Endothelial cell of umbilical vein (primary cell): ENCODE data around the gene SHISA5. TPM values are rescaled to one million over a fixed set of nuclear protein-coding genes. Genes with fewer than 3 reads are reported as not detected.

ENCODE experiments used
- BruUV-seq: library from RNA; stranded (reverse); fragments of 400-500 nt; replicated peaks from 2 replicates; lab custom pipeline; 2021; lab: Mats Ljungman, UMichigan
- CTCF ChIA-PET: fragments of 300-600, 350-600 bp; sonication (Branson Sonifier 250); formaldehyde crosslinking; loops from one replicate; lab custom pipeline; 2021; ENCODE audit warnings: antibody characterized with exemption, inconsistent platforms; lab: Charles Lee
- POLR2A ChIA-PET: fragments of 300-600, 350-600 bp; sonication (Branson Sonifier 250); formaldehyde crosslinking; loops from one replicate; lab custom pipeline; 2021; ENCODE audit warnings: antibody characterized with exemption, inconsistent platforms; lab: Charles Lee
- DNase-seq: peaks from one replicate; pipeline ENCODE4 v3.0.0-alpha.2; 2011; ENCODE audit warnings: low read depth, low spot score
- FAIRE-seq: peaks from 2 replicates; lab custom pipeline; 2011; peaks lifted over from hg19 to GRCh38; lab: Jason Lieb, UNC
- H2AFZ ChIP-seq: 2 replicates; pipeline ENCODE4 v1.6.0; 2012; ENCODE audit warnings: low read depth, low read length, control low read depth, inconsistent platforms
- H3K27ac ChIP-seq: 2 replicates; pipeline ENCODE4 v1.5.1; 2011; ENCODE audit warnings: low read depth, mild to moderate bottlenecking, control low read depth, low read length, moderate library complexity; ENCODE audit not compliant: insufficient read depth
- H3K27me3 ChIP-seq, 2 experiments: 2 replicates each; pipeline versions ENCODE4 v1.6.0 to v1.6.1; 2011; ENCODE audit warnings: low read length in 2 of 2, mixed read lengths in 1 of 2; ENCODE audit not compliant: control insufficient read depth in 2 of 2, insufficient read depth in 2 of 2
- H3K36me3 ChIP-seq, 2 experiments: 2 replicates in 1 of 2; 3 replicates in 1 of 2; pipeline ENCODE4 v1.5.1; 2011; ENCODE audit warnings: low read length in 2 of 2, mild to moderate bottlenecking in 1 of 2, moderate library complexity in 1 of 2; ENCODE audit not compliant: control insufficient read depth in 2 of 2, insufficient read depth in 2 of 2; ENCODE audit errors: extremely low read depth in 1 of 2
- H3K4me1 ChIP-seq: 3 replicates; pipeline ENCODE4 v1.5.1; 2011; ENCODE audit warnings: mild to moderate bottlenecking, low read length; ENCODE audit not compliant: control insufficient read depth, insufficient read depth; ENCODE audit errors: extremely low read depth
- H3K4me2 ChIP-seq: 2 replicates; pipeline ENCODE4 v1.6.1; 2011; ENCODE audit warnings: low read length, control low read depth, mixed read lengths; ENCODE audit not compliant: insufficient read depth
- H3K4me3 ChIP-seq, 3 experiments: fragments of 200-600 bp in 1 of 3; sonication (generic), shearing (Covaris generic) in 1 of 3; replicated peaks in 1 of 3; 2 replicates each; pipeline ENCODE4 v1.5.1; 2011 to 2016; ENCODE audit warnings: control low read depth in 3 of 3, low read length in 3 of 3, mild to moderate bottlenecking in 2 of 3, inconsistent platforms in 1 of 3, low read depth in 1 of 3, moderate library complexity in 1 of 3; ENCODE audit not compliant: insufficient read depth in 1 of 3
- H3K79me2 ChIP-seq: 2 replicates; pipeline ENCODE4 v1.6.0; 2012; ENCODE audit warnings: low read length, inconsistent platforms; ENCODE audit not compliant: control insufficient read depth, insufficient read depth
- H3K9ac ChIP-seq: replicated peaks from 2 replicates; pipeline ENCODE3; 2011; ENCODE audit warnings: low read length, control low read depth; ENCODE audit not compliant: insufficient read depth; ENCODE audit errors: extremely low read depth
- H3K9me1 ChIP-seq: replicated peaks from 3 replicates; pipeline ENCODE4 v1.6.0; 2011; ENCODE audit warnings: mild to moderate bottlenecking, low read length; ENCODE audit not compliant: control insufficient read depth, insufficient read depth; ENCODE audit errors: extremely low read depth
- H3K9me3 ChIP-seq: replicated peaks from 2 replicates; pipeline ENCODE4 v1.5.1; 2012; ENCODE audit warnings: low read length, inconsistent platforms; ENCODE audit not compliant: control insufficient read depth, insufficient read depth
- H4K20me1 ChIP-seq: replicated peaks from 2 replicates; pipeline ENCODE3; 2011; ENCODE audit warnings: mild to moderate bottlenecking, low read length; ENCODE audit not compliant: control insufficient read depth, insufficient read depth; ENCODE audit errors: extremely low read depth
- CTCF ChIP-seq, 2 donors: IDR thresholded peaks; 1 replicate in 1 of 2; 2 replicates in 1 of 2; pipeline ENCODE4 v1.5.1; 2011; ENCODE audit warnings: low read length in 2 of 2, mild to moderate bottlenecking in 2 of 2, moderate library complexity in 2 of 2, control low read depth in 1 of 2, inconsistent platforms in 1 of 2, low read depth in 1 of 2; ENCODE audit not compliant: insufficient read depth in 1 of 2; ENCODE audit errors: extremely low read depth in 1 of 2
- EZH2 ChIP-seq: IDR thresholded peaks from 2 replicates; pipeline ENCODE4 v1.6.1; 2012; ENCODE audit warnings: borderline replicate concordance, low read depth, mild to moderate bottlenecking, moderate library complexity, low read length, inconsistent platforms; ENCODE audit not compliant: severe bottlenecking
- FOS ChIP-seq: IDR thresholded peaks from 2 replicates; pipeline ENCODE4 v1.6.1; 2011; ENCODE audit warnings: mild to moderate bottlenecking, low read length, moderate library complexity, borderline replicate concordance; ENCODE audit not compliant: insufficient read depth
- GATA2 ChIP-seq: IDR thresholded peaks from 2 replicates; pipeline ENCODE4 v1.7.0; 2011; ENCODE audit warnings: low read depth, mild to moderate bottlenecking, moderate library complexity, mixed read lengths, low read length; ENCODE audit not compliant: insufficient read length, insufficient read depth
- JUN ChIP-seq: IDR thresholded peaks from 2 replicates; pipeline ENCODE4 v1.6.1; 2011; ENCODE audit warnings: borderline replicate concordance, low read depth; ENCODE audit not compliant: insufficient read length, insufficient read depth
- MAX ChIP-seq: IDR thresholded peaks from 2 replicates; pipeline ENCODE4 v1.6.1; 2011; ENCODE audit not compliant: insufficient read depth, insufficient read length
- MYC ChIP-seq: IDR thresholded peaks from one replicate; pipeline ENCODE4 v1.6.1; 2011; ENCODE audit warnings: mild to moderate bottlenecking, low read depth, low read length
- POLR2A ChIP-seq: IDR thresholded peaks from 2 replicates; pipeline ENCODE4 v1.6.1; 2012; ENCODE audit warnings: low read depth, mild to moderate bottlenecking, control low read depth, low read length
- POLR2AphosphoS5 ChIP-seq: IDR thresholded peaks from 2 replicates; pipeline ENCODE4 v1.6.1; 2012; ENCODE audit warnings: low read depth, mild to moderate bottlenecking, control low read depth, low read length, moderate library complexity; ENCODE audit not compliant: insufficient read depth
- dilution Hi-C: fragments of 300-500 bp; cut with MboI; formaldehyde crosslinking; loops from one replicate; pipeline ENCODE4 v1.15.0; 2019; ENCODE audit warnings: low sequenced_read_pairs; ENCODE audit not compliant: extremely low pct_ligation_motif_present
- intact Hi-C: fragments of 100-400 bp; cut with micrococcal nuclease; formaldehyde crosslinking; loops from one replicate; pipeline ENCODE4 v1.10.0; 2022
- polyA plus RNA-seq, 4 experiments: library from polyadenylated mRNA; depleted of rRNA in 3 of 4; stranded (reverse) in 3 of 4; unstranded in 1 of 4; fragments of >200 nt; gene quantifications; 2 replicates each; pipeline versions ENCODE4 v1.2.1 to v1.2.3, GENCODE V29; 2011 to 2012; ENCODE audit warnings: missing spikeins in 1 of 4
- total RNA-seq: library from RNA; stranded (reverse); gene quantifications from 2 replicates; pipeline ENCODE4 v1.2.3, GENCODE V29; 2021

Gene SHISA5
- total and polyA plus RNA-seq, 2 donors (not counting 3 experiments of a cell fraction or from before 2014, with no cell fraction given): 205 to 320 TPM

GRCh38 chr3:48445277-48445882 lies 58.6 kb downstream of the SHISA5 start:
- Histone ChIP-seq H3K79me2 (peaks cover 40% of the 10 kb centered on the region), H3K9me1 (no peaks in the 10 kb centered on the region), H4K20me1 (no peaks in the 10 kb centered on the region), H3K27me3 (no peaks in the 10 kb centered on the region), H3K4me2 (peak overlapping the region; percentile 98), H3K4me1 (peaks cover 19% of the 10 kb centered on the region), H3K36me3 (peaks cover 8% of the 10 kb centered on the region in 2 experiments), H3K27ac (no peak overlapping the region), H2AFZ (no peak overlapping the region), H3K4me3 (peak overlapping the region in 1 of 3 experiments; percentile 92), H3K9me3 (no peaks in the 10 kb centered on the region), H3K9ac (no peak overlapping the region)
- no peak for TF ChIP-seq MYC
- no peak for TF ChIP-seq EZH2
- peak; percentile 11 for TF ChIP-seq POLR2AphosphoS5
- TF ChIP-seq FOS: no peak
- no peak for TF ChIP-seq GATA2
- no peak for TF ChIP-seq JUN
- TF ChIP-seq MAX: no peak
- ChIA-PET POLR2A (no interaction called here), CTCF (interaction anchor here (1.6 to 8.8 kb wide), 2 partner anchors 10 to 45 kb away, joined by 4 to 83 read pairs; no protein-coding TSS in a partner anchor)
- intact Hi-C loops: no loop called here
- no TSS peak for BruUV-seq
- FAIRE-seq: no peak
- dilution Hi-C loops: no loop called here
- no peak for DNase-seq

GRCh38 chr3:48441940-48442339 lies 62.0 kb downstream of the SHISA5 start:
- Histone ChIP-seq H2AFZ (no peak overlapping the region), H3K27me3 (no peaks in the 10 kb centered on the region), H3K9me3 (no peaks in the 10 kb centered on the region), H3K36me3 (peaks cover 8% of the 10 kb centered on the region in 2 experiments), H3K4me2 (peak overlapping the region; percentile 56), H3K9me1 (no peaks in the 10 kb centered on the region), H3K27ac (no peak overlapping the region), H3K79me2 (peaks cover 27% of the 10 kb centered on the region), H3K4me3 (no peak overlapping the region), H3K9ac (no peak overlapping the region), H4K20me1 (no peaks in the 10 kb centered on the region), H3K4me1 (peaks cover 16% of the 10 kb centered on the region)
- no peak for DNase-seq
- no peak for TF ChIP-seq CTCF (IDR thresholded peaks at IDR 0.05; ENCODE audit: extremely low read depth in 1 of 2, insufficient read depth in 1 of 2, low read depth in 1 of 2, low read length in 2 of 2)
- TF ChIP-seq POLR2A: no peak
- no peak for TF ChIP-seq JUN
- TF ChIP-seq FOS: no peak
- TF ChIP-seq POLR2AphosphoS5: no peak
- TF ChIP-seq MAX: no peak
- no peak for TF ChIP-seq MYC
- TF ChIP-seq EZH2: no peak
- no peak for TF ChIP-seq GATA2
- ChIA-PET CTCF (no interaction called here), POLR2A (no interaction called here)
- dilution Hi-C loops: no loop called here
- BruUV-seq: no TSS peak
- FAIRE-seq: no peak
- intact Hi-C loops: loop anchor here (2.0 kb wide), 2 partner anchors 63 to 107 kb away; partner anchors contain the start of gene SHISA5
